NCI-H1105 (cell line): ENCODE measurements around the gene SNED1.

ENCODE experiments used
- DNase-seq: peaks from one replicate; lab custom pipeline; 2025; lab: John Stamatoyannopoulos, UW

The SNED1 gene

GRCh38 chr2:241006412-241006811, 8.0 kb downstream of the SNED1 start:
- no peak for DNase-seq

GRCh38 chr2:241007111-241007510, 8.7 kb downstream of the SNED1 start:
- DNase-seq = no peak

- no peak for DNase-seq
Measured at GRCh38 chr2:241007880-241008710, 9.7 kb downstream of the SNED1 start.

GRCh38 chr2:241008711-241009121, 10.3 kb downstream of the SNED1 start:
- DNase-seq = no peak

- DNase-seq = no peak
Measured at GRCh38 chr2:241009191-241009590, 10.8 kb downstream of the SNED1 start.

- no peak for DNase-seq
Measured at GRCh38 chr2:241009601-241010530, 11.4 kb downstream of the SNED1 start.

- no peak for DNase-seq
Measured at GRCh38 chr2:241010531-241011295, 12.3 kb downstream of the SNED1 start.

- no peak for DNase-seq
Measured at GRCh38 chr2:241011296-241011600, 12.8 kb downstream of the SNED1 start.

GRCh38 chr2:241011751-241012510, 13.5 kb downstream of the SNED1 start:
- DNase-seq = no peak

- DNase-seq = no peak
Measured at GRCh38 chr2:241014224-241014623, 15.8 kb downstream of the SNED1 start.

GRCh38 chr2:241014764-241015163, 16.3 kb downstream of the SNED1 start:
- DNase-seq = no peak

GRCh38 chr2:241015439-241015838, 17.0 kb downstream of the SNED1 start:
- no peak for DNase-seq

GRCh38 chr2:241017228-241017940, 19.0 kb downstream of the SNED1 start:
- DNase-seq = no peak

GRCh38 chr2:241018051-241018891, 19.9 kb downstream of the SNED1 start:
- DNase-seq = no peak

- no peak for DNase-seq
Measured at GRCh38 chr2:241019441-241020139, 21.2 kb downstream of the SNED1 start.

- DNase-seq = no peak
Measured at GRCh38 chr2:241020201-241020600, 21.8 kb downstream of the SNED1 start.

GRCh38 chr2:241020629-241021190, 22.3 kb downstream of the SNED1 start:
- no peak for DNase-seq

- no peak for DNase-seq
Measured at GRCh38 chr2:241025639-241026038, 27.2 kb downstream of the SNED1 start.
